HG02588 (cell line): ENCODE data around the gene MGAT5.

Source experiments
- ATAC-seq: cut with Tn5 transposase; IDR thresholded peaks from one replicate; pipeline ENCODE4 v1.9.1; 2021; ENCODE audit warnings: mild to moderate bottlenecking, moderate library complexity; ENCODE audit not compliant: unreplicated experiment

MGAT5 gene, protein sequence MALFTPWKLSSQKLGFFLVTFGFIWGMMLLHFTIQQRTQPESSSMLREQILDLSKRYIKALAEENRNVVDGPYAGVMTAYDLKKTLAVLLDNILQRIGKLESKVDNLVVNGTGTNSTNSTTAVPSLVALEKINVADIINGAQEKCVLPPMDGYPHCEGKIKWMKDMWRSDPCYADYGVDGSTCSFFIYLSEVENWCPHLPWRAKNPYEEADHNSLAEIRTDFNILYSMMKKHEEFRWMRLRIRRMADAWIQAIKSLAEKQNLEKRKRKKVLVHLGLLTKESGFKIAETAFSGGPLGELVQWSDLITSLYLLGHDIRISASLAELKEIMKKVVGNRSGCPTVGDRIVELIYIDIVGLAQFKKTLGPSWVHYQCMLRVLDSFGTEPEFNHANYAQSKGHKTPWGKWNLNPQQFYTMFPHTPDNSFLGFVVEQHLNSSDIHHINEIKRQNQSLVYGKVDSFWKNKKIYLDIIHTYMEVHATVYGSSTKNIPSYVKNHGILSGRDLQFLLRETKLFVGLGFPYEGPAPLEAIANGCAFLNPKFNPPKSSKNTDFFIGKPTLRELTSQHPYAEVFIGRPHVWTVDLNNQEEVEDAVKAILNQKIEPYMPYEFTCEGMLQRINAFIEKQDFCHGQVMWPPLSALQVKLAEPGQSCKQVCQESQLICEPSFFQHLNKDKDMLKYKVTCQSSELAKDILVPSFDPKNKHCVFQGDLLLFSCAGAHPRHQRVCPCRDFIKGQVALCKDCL

GRCh38 chr2:134253804-134254203 is at the start of gene MGAT5:
MGAT5 (plus strand) TSS chr2:134254072; CDS start chr2:134254404, 332 bp downstream.
- no peak for ATAC-seq

DNA sequence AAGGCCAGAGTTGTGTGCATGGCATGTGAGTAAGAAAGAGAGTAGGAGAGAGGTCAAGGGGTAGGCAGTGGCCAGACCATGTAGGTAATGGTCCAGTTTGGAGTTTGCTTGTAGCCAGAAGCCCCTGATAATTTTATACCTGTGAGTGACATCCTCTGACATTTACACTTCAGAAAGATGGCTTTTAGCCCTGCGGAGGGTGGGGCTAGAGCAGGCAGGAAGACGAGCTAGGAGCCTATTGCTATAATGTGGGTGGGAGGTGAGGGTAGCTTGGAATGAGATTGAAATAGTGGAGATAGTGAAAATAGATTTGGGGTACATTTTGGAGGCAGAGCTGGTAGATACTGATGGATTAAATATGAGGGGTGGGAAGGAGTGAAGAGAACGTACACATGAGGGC is 48.8 kb upstream of the MGAT5 start:
- no peak for ATAC-seq

DNA sequence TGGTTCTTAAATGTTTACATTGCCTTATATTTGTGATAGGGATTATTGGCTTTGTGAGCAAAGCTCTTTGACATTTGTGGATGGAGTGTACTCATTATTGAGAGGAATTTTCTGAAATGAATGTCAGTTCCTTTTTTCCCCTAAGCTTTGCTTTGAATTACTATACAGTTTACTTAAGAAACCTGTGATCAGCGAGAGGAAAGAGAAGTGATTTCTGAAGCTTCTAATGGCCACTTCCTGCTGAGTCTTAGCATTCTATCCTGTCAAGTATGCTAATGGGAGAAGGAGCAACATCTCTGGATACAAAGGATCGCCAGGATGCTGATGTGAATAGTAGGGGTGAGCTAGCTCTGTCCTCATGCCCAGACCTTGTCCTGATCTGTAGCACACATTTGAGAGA is 47.8 kb upstream of the MGAT5 start:
- no peak for ATAC-seq

- ATAC-seq, result no peak
Measured at GRCh38 chr2:134206573-134206972, 47.3 kb upstream of the MGAT5 start.

DNA sequence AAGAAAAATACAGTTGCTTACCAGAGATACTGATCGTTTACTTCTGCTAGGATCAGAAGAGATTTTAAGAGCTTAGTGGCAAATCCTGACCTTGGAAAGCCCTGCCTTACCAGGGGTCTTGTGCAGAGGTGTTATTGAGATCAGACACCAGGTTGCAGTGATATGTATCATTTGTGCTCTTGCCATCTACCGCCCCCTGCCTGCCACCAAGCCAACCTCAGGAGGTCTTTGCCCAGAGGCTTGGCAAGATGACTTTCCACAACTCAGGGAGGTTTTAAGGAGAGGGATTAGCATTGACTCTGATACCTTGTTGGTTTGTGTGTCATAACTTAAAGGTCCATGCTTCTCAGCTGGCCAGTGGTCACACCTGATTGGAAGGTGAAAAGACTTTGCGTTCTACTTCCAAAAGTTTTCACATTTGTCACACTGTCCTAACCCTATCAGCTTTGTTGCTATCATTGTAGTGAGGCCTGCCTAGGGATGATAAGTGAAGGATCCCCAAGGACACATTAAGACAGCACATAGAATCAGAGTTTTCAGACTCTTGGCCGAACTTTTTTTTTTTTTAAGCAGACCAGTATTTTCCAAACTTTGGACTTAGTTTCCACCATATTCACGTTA is 46.2 kb upstream of the MGAT5 start:
- no peak for ATAC-seq

- ATAC-seq, result no peak
Measured at GRCh38 chr2:134208825-134209224, 45.0 kb upstream of the MGAT5 start.

GRCh38 chr2:134212746-134213145 is 41.1 kb upstream of the MGAT5 start:
- ATAC-seq, result no peak

DNA sequence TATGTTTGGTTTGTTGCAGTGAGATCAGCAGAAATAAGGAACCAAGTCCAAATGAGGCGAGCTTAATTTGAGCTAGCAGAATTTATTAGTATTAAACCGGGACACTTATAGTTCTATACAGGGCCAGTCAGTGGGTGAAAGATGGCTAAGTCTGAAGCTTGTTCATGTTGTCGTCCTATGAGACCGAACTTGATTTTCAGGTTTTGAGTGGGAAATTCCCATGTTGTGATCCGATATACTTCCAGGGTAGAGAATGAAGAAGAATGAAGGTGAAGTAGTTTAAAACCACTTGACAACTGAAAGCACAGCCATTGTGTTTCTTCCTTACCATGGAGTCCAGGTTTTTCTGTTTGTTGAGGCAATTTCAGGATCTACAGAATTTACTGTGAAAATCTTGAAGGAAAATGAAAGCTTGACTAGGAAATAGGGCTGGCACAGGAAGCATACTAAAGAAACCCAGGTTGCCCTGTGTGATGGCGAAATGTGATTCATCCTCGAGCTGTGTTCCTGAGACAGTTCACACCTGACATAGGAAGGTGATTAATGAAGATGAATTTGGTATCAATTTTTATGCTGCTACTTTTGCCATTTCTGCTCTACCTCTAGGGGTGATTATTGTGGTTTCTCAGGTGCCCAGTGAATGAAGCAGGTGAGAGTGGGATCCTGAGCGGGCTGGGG is 37.6 kb upstream of the MGAT5 start:
- ATAC-seq, result no peak

DNA sequence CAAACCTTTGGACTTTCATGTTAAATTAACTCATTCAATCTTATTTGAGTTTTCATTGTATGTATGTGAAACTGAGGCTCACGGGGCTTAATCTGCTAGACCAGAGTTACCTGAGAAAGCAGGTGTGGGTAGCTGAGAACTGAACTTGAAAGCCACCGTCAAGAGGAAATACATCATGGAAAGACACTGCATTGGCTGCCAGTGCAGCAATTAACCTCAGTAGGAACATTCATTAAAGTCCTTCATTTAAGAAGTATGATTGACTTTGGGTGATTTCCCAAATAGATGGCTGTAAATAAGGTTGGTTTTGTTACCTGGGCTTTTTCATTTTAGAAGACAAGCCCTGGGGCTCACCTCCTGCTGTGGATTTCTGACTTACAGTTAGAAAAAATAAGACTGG is 36.5 kb upstream of the MGAT5 start:
- ATAC-seq, result no peak

- peak; percentile 59 for ATAC-seq
Measured at GRCh38 chr2:134217924-134218323, 35.9 kb upstream of the MGAT5 start.

GRCh38 chr2:134218414-134218813 is 35.5 kb upstream of the MGAT5 start:
- ATAC-seq, result peak; percentile 50

DNA sequence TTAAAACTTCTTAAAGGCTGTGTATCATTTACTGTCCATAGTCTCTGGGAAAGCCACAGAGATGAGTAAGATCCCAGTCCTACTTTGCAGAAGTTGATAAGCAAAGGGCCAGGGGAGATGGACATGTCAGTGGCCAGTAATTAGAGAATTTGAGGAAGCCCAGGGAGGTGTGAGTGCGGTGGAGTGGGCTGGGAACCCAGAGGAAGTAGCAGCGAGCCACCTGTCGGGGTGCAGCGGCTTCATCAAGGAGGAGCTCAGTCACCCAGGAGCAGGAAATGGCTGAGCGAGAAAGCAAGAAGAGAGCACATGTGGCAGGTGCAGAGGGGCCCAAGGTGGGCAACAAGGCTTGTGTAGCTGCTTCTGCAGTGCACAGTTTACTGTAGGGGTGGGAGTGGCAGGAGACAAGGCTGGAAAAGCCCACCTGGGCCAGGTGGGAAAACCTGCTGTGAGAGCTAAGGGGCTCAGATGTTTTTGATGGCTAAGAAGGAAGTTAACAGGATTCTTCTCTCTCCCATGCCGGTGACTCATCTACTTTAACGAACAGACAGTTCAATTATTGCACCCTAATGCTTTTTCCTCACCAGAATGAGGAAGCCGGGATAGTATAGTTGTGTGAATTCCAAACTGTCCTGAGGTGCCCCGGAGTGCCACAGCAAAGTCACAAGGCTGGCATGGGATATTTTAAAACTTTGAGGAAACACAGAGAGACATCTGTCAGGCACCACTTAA is 34.8 kb upstream of the MGAT5 start:
- peak; percentile 53 for ATAC-seq

DNA sequence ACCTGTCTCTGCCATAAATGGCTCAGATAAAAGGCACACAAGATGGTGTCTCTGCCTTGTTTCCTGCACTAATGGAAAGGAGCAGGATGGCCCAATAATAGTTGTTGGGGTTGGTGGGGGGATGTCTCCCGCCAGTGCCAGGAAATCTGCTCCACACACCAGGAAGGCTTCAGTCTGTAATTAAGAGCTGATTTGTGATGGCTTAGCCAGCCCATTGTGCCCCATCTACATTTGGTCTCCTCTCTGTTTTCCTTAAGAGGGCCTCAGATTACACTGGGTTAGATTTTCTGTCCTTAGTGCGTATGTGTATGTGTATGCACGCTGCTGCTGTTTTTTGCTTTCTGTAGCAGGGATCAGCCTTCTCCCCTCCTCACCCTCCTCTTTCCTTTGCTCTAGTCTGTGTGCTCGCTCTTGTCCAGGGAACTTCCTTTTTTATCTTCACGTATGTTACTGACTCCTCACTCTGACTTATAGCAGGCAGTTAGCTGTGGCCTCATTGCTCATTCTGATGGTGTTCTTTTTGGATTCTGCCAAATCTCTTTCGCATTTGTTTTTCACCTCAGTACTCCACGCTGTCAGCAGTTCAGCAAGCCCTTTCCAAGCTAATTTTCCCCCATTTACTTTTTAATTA is 33.4 kb upstream of the MGAT5 start:
- no peak for ATAC-seq

DNA sequence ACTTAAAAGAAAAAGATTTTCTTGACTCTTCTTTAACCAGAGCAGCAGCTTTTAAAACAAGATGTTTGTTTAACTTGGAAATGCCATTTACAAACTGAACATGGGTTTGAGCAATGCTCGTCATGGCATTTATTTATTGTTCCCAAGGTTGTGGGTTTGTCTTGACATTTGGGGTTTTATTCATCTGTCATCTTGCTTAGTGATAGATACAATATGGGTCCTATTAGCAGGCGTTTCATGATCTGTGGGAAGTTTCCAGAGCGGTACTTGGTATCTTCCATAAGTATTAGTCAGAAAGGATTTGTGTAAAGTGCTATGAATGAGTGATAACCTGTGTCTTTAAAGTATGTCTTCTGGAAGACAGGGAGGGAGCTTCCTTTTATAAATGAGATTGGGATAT is 29.9 kb upstream of the MGAT5 start:
- ATAC-seq, result no peak

- no peak for ATAC-seq
Measured at GRCh38 chr2:134225173-134225572, 28.7 kb upstream of the MGAT5 start.

DNA sequence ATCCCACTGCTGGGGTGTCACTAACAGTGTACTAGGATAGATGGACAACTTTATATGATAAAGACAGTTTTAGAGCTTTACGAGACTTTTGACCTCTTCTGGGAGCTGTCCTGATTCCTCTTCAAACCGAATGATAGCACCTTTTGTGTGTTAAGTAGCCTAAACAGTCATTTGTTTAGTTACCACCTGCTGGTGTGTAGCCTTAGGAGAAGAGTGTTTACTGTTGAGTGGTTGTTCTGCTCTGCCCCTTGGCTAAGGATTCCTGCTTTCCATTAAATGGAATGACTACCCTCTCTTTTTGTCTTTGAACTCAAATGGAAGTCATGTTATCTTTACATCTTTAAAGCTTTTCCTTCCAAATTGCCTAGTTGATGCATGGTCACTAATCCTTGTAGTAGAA is 28.0 kb upstream of the MGAT5 start:
- ATAC-seq, result no peak

DNA sequence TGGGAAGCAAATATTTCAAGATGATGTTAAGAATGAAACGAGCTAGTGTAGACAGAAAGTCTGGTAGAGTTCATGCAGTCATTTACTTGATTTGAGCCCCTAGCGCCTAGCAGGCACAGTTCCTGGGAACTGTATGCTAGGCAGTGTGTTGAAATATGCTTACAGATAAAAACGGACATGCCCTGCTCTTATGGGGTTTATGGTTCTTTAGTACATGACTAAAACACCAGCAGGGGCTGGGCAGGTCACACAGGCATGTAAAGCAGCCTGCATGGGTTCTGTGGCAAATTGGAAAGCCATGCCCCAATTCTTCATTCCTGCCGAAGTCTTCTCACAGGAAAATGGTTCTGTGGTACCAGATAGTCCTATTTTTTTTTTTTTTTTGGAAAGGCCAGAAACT is 27.3 kb upstream of the MGAT5 start:
- ATAC-seq, result no peak

DNA sequence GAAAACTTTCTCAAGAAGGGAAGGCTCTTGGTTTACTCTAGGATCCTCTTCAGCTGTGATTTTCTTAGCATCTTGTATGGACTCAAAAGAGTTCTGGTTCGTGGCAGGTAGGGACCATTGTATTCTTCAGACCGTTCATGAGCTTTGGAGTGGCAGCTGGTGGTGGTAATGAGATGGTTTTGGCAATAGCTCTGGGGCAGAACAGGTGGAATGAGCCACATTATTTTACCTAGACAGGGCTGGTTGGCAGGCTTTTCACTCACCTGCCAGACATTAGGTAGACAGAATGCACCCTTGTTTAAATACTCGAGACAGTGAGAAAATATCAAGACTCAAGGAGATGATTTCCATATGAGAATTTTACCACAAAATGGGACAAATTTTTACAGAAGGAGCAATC is 26.2 kb upstream of the MGAT5 start:
- no peak for ATAC-seq

GRCh38 chr2:134228493-134228903 is 25.4 kb upstream of the MGAT5 start:
- ATAC-seq, result no peak

DNA sequence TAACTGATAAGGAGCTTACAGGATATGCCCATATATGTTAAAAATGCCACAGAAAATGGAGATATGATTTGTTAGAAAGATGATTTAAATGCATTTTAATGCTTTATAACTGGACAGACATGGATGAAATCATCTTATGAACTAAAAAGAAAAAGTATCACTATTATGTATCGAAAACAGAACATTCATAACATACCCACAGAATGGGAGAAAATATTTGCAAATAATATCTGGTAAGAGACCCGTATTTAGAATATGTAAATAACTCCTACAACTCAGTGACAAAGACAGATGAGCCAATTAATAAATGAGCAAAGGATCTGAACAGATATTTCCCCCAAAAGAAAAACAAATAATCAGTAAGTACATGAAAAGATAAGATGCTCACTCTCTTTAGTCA is 24.3 kb upstream of the MGAT5 start:
- ATAC-seq, result no peak
